Naive B cell (primary cell): ENCODE data around the gene HOXD12. TPM values are rescaled to one million over a fixed set of nuclear protein-coding genes. Genes with fewer than 3 reads are reported as not detected.

Experiments used
- ATAC-seq, 2 donors: fragments of 150-1000 bp; cut with Tn5 transposase; 2 replicates each; pipeline ENCODE4 v1.10.0; 2021; ENCODE audit warnings: low read depth in 2 of 2, mild to moderate bottlenecking in 2 of 2, moderate library complexity in 2 of 2
- DNase-seq: peaks from one replicate; pipeline ENCODE4 v3.0.0; 2022
- H3K27ac Mint-ChIP-seq, 6 donors: one replicate each; pipeline ENCODE4 v1.8.0; 2020 to 2022; ENCODE audit warnings: mild to moderate bottlenecking in 6 of 6, mixed read lengths in 6 of 6, moderate library complexity in 5 of 6, inconsistent platforms in 2 of 6
- H3K27me3 Mint-ChIP-seq, 3 donors: one replicate each; pipeline ENCODE4 v1.8.0; 2021 to 2022; ENCODE audit warnings: mixed read lengths in 3 of 3, mild to moderate bottlenecking in 1 of 3
- H3K36me3 Mint-ChIP-seq, 2 donors: one replicate each; pipeline ENCODE4 v1.8.0; 2020 to 2022; ENCODE audit warnings: mixed read lengths in 2 of 2, inconsistent platforms in 1 of 2, mild to moderate bottlenecking in 1 of 2
- H3K4me1 Mint-ChIP-seq, 3 donors: one replicate each; pipeline ENCODE4 v1.8.0; 2020 to 2022; ENCODE audit warnings: mixed read lengths in 3 of 3, inconsistent platforms in 1 of 3, mild to moderate bottlenecking in 1 of 3, moderate library complexity in 1 of 3
- H3K4me3 Mint-ChIP-seq, 8 donors: one replicate each; pipeline ENCODE4 v1.8.0; 2020 to 2022; ENCODE audit warnings: mild to moderate bottlenecking in 8 of 8, mixed read lengths in 8 of 8, moderate library complexity in 8 of 8, inconsistent platforms in 2 of 8
- H3K9me3 Mint-ChIP-seq, 7 donors: one replicate each; pipeline ENCODE4 v1.8.0; 2020 to 2022; ENCODE audit warnings: mixed read lengths in 7 of 7, mild to moderate bottlenecking in 5 of 7, inconsistent platforms in 2 of 7, moderate library complexity in 1 of 7
- polyA plus RNA-seq, 6 donors: library from polyadenylated mRNA; unstranded; fragments of 300-500 nt; fragmentation: Illumina TruSeq; gene quantifications; one replicate each; pipeline ENCODE4 v1.2.3, GENCODE V29; 2021; ENCODE audit warnings: low read depth in 6 of 6

Gene HOXD12
- polyA plus RNA-seq, 6 donors from 2014 or later: not detected

- peak overlapping the region in 3 of 6 donors; percentile 27 to 92 (median 86) for H3K27ac Mint-ChIP-seq
- H3K36me3 Mint-ChIP-seq: peaks cover 0 to 7% of the 10 kb centered on the region in 2 donors
- peak overlapping the region in 2 of 8 donors; percentile 49 to 73 for H3K4me3 Mint-ChIP-seq
- H3K4me1 Mint-ChIP-seq: peaks cover 14 to 23% (median 20%) of the 10 kb centered on the region in 3 donors
- H3K9me3 Mint-ChIP-seq: peaks cover 0 to 20% (median 11%) of the 10 kb centered on the region in 7 donors
- DNase-seq (no peak), ATAC-seq (no peak)
- peaks cover 77 to 96% (median 89%) of the 10 kb centered on the region in 3 donors for H3K27me3 Mint-ChIP-seq
Observed at GRCh38 chr2:176099159-176099727, 352 bp upstream of the HOXD12 start.

DNA sequence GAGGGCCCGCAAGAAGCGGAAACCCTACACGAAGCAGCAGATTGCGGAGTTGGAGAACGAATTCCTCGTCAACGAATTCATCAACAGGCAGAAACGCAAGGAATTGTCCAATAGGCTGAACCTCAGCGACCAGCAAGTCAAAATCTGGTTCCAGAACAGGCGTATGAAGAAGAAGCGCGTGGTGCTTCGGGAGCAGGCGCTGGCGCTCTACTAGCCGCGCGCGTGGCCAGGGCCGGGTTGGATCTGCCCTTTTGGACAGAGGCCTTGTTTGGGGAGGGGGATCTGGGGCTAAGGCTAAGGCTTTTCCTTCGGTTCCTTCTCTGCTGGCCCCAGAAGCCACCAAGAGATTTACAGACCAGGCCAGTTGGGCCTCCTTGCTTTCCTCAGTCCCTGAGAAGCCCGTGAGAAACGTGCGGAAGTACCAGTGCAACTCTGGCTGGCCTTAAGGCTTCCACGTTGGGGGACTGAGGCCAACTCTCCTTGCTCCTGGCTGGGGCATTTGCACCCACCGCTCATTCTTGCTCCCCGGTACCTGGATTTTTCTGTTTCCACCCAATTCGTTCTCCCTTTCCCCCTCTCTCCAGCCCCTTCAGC lies 1.0 kb downstream of the HOXD12 start:
- peak overlapping the region in 4 of 8 donors; percentile 28 to 57 (median 38) for H3K4me3 Mint-ChIP-seq

DNA sequence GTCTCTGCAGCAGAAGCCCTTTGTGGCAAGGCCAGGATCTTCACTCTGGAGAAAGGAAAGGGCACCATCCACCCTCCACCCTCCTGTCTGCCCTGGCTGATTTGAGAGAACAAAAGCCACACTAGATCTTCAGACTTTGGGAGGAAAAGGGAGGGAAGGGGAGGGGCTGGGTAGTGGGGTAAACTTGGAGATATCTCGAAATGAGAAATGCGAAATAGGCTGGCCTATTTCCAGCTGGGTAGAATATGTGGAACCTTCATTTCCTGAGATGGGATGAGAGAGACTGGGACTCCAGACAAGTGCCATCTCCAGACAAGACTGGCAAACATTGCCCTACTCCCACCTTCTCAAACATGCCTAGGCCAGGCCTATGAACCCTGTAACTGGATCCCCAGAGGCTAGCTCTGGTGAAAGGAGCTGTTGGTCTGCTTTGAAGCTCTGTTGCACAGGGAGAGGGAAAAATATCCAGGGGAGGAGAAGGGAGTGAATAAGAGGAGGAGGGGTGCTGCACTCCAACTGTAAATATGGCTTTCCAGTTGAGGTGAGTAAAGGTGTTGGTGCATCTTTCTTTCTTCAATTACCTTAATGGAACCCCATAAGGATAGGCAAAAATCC lies 1.7 kb downstream of the HOXD12 start:
- H3K4me1 Mint-ChIP-seq: peaks cover 28 to 38% (median 37%) of the 10 kb centered on the region in 3 donors
- peak overlapping the region in 1 of 8 donors; percentile 57 for H3K4me3 Mint-ChIP-seq
- H3K9me3 Mint-ChIP-seq: peaks cover 0 to 17% (median 8%) of the 10 kb centered on the region in 7 donors
- H3K27ac Mint-ChIP-seq: peak overlapping the region in 2 of 6 donors; percentile 41 to 66
- DNase-seq (no peak), ATAC-seq (no peak)
- peaks cover 72 to 97% (median 93%) of the 10 kb centered on the region in 3 donors for H3K27me3 Mint-ChIP-seq
- H3K36me3 Mint-ChIP-seq: peaks cover 0 to 14% of the 10 kb centered on the region in 2 donors

More for the DNA sequence above, 1.0 kb downstream of the HOXD12 start:
- ATAC-seq (no peak), DNase-seq (no peak)
- Mint-ChIP-seq H3K27me3 (peaks cover 72 to 96% (median 89%) of the 10 kb centered on the region in 3 donors), H3K4me1 (peaks cover 22 to 32% (median 32%) of the 10 kb centered on the region in 3 donors), H3K36me3 (peaks cover 0 to 7% of the 10 kb centered on the region in 2 donors), H3K27ac (peak overlapping the region in 2 of 6 donors; percentile 66 to 86), H3K9me3 (peaks cover 0 to 13% (median 8%) of the 10 kb centered on the region in 7 donors)

DNA sequence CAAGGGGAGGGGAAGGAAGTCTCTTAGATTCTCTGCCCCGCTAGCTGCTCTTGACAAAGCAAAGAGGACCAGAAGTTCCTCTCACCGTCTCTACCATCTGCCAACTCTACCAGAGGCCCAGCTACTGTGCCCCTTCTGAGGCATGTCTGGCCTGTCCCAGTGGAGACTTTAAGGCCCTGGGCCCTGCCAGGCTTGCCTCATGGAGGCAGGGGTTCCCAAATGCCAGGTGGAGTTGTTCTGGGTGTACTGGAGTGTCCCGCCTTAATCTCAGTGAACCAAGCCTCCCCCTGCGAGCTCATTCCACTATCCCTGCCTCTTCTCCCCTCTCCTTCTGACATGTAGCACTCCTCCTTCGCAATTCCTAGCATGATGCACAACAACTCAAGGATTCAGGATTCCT lies 2.2 kb downstream of the HOXD12 start:
- Mint-ChIP-seq H3K9me3 (peaks cover 0 to 18% (median 8%) of the 10 kb centered on the region in 7 donors), H3K27me3 (peaks cover 69 to 95% (median 92%) of the 10 kb centered on the region in 3 donors), H3K4me3 (peak overlapping the region in 1 of 8 donors; percentile 57), H3K36me3 (peaks cover 0 to 17% of the 10 kb centered on the region in 2 donors), H3K4me1 (peaks cover 26 to 37% (median 34%) of the 10 kb centered on the region in 3 donors), H3K27ac (peak overlapping the region in 1 of 6 donors; percentile 88)
- no peak for DNase-seq
- ATAC-seq: no peak

GRCh38 chr2:176102309-176102866 lies 2.8 kb downstream of the HOXD12 start:
- no peak for DNase-seq
- Mint-ChIP-seq H3K27me3 (peaks cover 68 to 90% (median 87%) of the 10 kb centered on the region in 3 donors), H3K9me3 (peaks cover 0 to 18% (median 7%) of the 10 kb centered on the region in 7 donors), H3K36me3 (peaks cover 0 to 17% of the 10 kb centered on the region in 2 donors), H3K4me3 (peak overlapping the region in 1 of 8 donors; percentile 12), H3K27ac (peak overlapping the region in 1 of 6 donors; percentile 88), H3K4me1 (peaks cover 22 to 32% (median 31%) of the 10 kb centered on the region in 3 donors)
- ATAC-seq: no peak

- H3K36me3 Mint-ChIP-seq: peaks cover 0 to 17% of the 10 kb centered on the region in 2 donors
- no peak for DNase-seq
- peaks cover 0 to 18% (median 6%) of the 10 kb centered on the region in 7 donors for H3K9me3 Mint-ChIP-seq
- peak overlapping the region in 1 of 8 donors; percentile 4 for H3K4me3 Mint-ChIP-seq
- no peak for ATAC-seq
- peak overlapping the region in 1 of 6 donors; percentile 44 for H3K27ac Mint-ChIP-seq
- H3K4me1 Mint-ChIP-seq: peaks cover 16 to 24% (median 24%) of the 10 kb centered on the region in 3 donors
- H3K27me3 Mint-ChIP-seq: peaks cover 60 to 82% (median 79%) of the 10 kb centered on the region in 3 donors
Observed at GRCh38 chr2:176103194-176103593, 3.6 kb downstream of the HOXD12 start.

- Mint-ChIP-seq H3K27me3 (peaks cover 63 to 83% (median 78%) of the 10 kb centered on the region in 3 donors), H3K4me1 (peaks cover 19 to 28% (median 24%) of the 10 kb centered on the region in 3 donors), H3K36me3 (peaks cover 0 to 17% of the 10 kb centered on the region in 2 donors), H3K27ac (peak overlapping the region in 3 of 6 donors; percentile 28 to 47 (median 36)), H3K9me3 (peaks cover 0 to 23% (median 6%) of the 10 kb centered on the region in 7 donors), H3K4me3 (peak overlapping the region in 4 of 8 donors; percentile 15 to 54 (median 16))
- ATAC-seq (no peak), DNase-seq (no peak)
Observed at GRCh38 chr2:176103742-176104315, 4.2 kb downstream of the HOXD12 start.

GRCh38 chr2:176104316-176105077 lies 4.9 kb downstream of the HOXD12 start:
- Mint-ChIP-seq H3K36me3 (peaks cover 3 to 17% of the 10 kb centered on the region in 2 donors), H3K4me3 (peak overlapping the region in 3 of 8 donors; percentile 15 to 56 (median 16)), H3K27ac (peak overlapping the region in 3 of 6 donors; percentile 28 to 83 (median 56)), H3K4me1 (peaks cover 21 to 33% (median 28%) of the 10 kb centered on the region in 3 donors), H3K9me3 (peaks cover 0 to 30% (median 7%) of the 10 kb centered on the region in 7 donors), H3K27me3 (peaks cover 66 to 83% (median 79%) of the 10 kb centered on the region in 3 donors)
- DNase-seq (no peak), ATAC-seq (no peak)

DNA sequence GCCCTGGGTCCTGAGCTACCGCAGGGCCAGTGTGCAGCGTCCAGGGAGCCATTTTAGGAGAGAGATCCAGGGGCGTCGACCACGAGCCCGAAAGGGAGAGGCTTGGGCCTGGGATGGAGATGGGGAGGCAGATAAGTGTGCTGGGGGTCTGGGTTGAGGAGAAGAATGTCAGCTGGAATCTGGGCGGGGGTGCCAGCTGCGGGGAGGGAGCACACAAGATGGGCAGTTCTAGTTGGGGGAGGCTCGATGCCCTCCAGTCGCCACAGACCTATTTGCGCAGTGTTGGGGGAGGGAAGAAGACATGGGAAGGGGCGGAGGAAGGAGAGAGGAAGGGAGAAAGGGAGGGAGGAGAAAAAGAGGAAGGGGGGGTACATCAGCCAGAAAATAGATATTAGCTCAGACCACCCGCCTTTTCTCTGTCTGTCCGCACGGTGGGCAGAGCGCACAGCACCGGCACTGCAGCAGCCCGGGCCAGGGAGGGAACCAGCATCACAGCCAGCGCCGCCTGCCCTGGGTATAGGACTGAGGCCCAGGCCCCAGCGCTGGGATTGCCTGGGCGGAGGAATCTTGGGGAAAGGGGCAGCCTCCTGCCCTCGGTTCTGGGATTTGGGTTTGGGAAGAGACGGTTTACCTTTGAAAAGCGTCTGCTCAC lies 5.6 kb downstream of the HOXD12 start:
- Mint-ChIP-seq H3K27ac (peak overlapping the region in 1 of 6 donors; percentile 83), H3K4me3 (peak overlapping the region in 4 of 8 donors; percentile 15 to 80 (median 42)), H3K4me1 (peaks cover 21 to 33% (median 28%) of the 10 kb centered on the region in 3 donors), H3K9me3 (peaks cover 0 to 32% (median 11%) of the 10 kb centered on the region in 7 donors), H3K36me3 (peaks cover 5 to 17% of the 10 kb centered on the region in 2 donors), H3K27me3 (peaks cover 72 to 84% (median 82%) of the 10 kb centered on the region in 3 donors)
- ATAC-seq (no peak), DNase-seq (no peak)

DNA sequence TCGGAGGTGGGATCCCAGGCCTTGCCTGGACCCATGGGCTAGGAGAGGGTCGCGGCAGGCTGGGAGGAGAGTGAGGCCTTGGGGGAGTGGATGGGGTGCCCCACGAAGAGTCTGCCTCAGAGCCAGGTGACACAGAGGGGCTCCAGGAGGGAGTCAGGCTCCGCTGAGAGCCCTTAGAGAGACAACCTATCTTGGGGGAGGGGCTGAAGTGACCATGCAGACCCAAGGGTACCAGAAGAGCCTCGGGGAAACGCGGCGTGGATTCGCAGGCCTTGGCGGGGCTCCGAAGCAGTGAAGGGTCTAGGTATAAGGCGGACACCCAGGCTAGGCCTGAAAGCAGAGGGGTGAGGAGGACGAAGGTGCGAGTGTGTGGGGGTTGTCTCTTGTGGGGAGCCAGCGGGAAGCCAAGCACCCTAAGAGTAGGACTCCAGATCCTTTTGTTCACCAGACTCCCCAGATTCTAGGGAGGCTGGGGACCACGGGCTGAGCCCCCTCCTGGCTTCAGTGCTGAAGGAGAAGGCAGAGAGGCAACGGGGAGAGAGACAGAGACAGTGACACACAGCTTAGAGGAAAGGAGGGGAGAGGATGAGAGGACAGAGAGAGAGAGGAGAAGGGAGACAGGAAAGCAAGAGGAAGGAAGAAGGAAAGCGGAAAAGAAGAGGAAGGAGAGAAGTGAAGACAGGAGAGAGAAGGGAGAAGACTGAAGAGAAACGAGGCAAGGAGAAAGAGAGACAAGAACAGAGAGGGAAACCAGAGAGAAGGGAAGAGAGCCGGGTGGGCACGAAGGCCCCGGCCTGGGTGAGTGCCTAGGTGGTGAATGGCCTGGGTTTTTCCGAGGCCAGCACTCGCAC lies 6.4 kb downstream of the HOXD12 start:
- no peak for ATAC-seq
- Mint-ChIP-seq H3K27me3 (peaks cover 76 to 84% (median 76%) of the 10 kb centered on the region in 3 donors), H3K4me1 (peaks cover 21 to 33% (median 27%) of the 10 kb centered on the region in 3 donors), H3K36me3 (peaks cover 5 to 17% of the 10 kb centered on the region in 2 donors), H3K9me3 (peaks cover 0 to 38% (median 11%) of the 10 kb centered on the region in 7 donors), H3K4me3 (peak overlapping the region; percentile 62 to 91 (median 80)), H3K27ac (peak overlapping the region in 5 of 6 donors; percentile 53 to 95 (median 83))
- no peak for DNase-seq
